ENCODE measurements around the gene CLASP1. TPM values are rescaled to one million over a fixed set of nuclear protein-coding genes. Genes with fewer than 3 reads are reported as not detected.

CLASP1 gene
- total and polyA plus RNA-seq, 4 donors = 11.8 to 81.8 (median 40.3) TPM

DNA sequence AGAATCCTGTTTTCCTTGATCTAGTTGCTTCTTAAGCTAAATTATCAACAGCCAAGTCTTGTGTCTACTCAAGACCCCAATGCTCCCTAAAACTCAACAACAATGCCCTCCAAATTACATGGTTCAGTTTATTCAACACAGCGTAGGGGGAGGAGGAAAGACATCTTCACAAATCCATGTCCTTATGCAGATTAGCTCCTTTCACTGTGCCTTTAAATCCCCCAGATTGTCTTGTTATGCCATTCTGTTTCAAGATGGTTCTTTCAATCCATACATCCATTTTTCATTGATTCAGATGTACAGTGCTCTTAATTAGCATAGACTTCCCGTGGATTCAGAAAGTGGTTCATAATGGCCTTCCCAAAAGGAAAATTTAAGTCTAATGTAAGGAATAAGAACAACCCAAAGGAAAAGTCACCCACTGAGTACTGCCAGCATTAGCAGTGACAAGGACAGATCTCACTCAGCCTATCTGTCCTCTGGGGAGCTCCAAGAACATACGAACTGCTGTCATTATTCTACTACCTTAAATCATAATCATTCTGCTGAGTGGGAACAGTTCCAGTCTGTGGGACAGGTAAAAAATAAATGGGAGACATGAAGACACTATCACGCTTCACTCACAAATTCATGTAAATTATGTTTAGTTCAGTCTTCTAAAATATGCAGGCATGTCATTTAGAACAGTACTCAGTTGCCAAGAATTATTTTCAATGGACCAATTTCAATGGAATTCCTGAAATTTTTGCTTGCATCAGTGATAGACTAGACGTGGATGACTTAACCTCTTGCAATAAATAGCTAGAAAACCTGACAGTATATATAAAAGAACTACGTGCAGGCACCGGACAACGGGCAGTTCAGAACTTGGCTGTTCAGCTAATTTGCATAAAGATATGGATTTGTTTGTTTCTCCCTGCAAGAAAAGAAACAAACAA is 177.5 kb downstream of the CLASP1 start:
- Histone ChIP-seq H3K27me3 (ENCODE audit: control insufficient read depth in 1 of 2, insufficient read depth in 2 of 2, low read length in 1 of 2) (no peaks in the 10 kb centered on the region), H3K9me3 (ENCODE audit: control insufficient read depth, low read length) (no peaks in the 10 kb centered on the region), H3K4me3 (ENCODE audit: low read length in 2 of 2) (no peak overlapping the region), H3K27ac (ENCODE audit: low read depth in 1 of 2, low read length in 2 of 2) (no peak overlapping the region), H3K36me3 (ENCODE audit: control insufficient read depth in 1 of 2, insufficient read depth in 2 of 2, low read length in 1 of 2) (peaks cover 0 to 6% of the 10 kb centered on the region in 2 donors), H3K4me1 (ENCODE audit: control insufficient read depth in 1 of 2, insufficient read depth in 2 of 2, low read length in 2 of 2) (peaks cover 5 to 6% of the 10 kb centered on the region in 2 donors)
- ATAC-seq (ENCODE audit: low FRiP score) = no peak
- intact Hi-C loops (cut with DNase I) = no loop called here
- no peak for DNase-seq
- 34 to 38% methylated on average over 8 of the region's 8 CpGs for WGBS, 2 donors

DNA sequence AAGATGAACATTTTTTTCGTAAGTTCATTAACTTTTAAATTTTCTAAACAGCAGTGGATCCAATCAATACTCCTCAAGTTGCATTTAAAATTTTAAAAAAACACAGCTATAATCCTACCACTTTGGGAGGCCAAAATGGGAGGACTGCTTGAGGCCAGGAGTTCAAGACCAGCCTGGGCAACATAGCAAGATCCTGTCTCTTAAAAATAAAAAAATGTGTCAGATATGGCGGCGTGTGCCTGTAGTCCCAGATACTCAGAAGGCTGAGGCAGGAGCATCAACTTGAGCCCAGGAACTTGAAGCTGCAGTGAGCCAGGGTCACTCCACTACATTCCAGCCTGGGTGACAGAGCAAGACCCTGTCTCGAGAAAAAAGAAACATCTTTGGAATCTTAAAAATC is 178.3 kb downstream of the CLASP1 start:
- ATAC-seq (ENCODE audit: low FRiP score) = no peak
- DNase-seq = no peak
- WGBS, 2 donors = 88 to 91% methylated on average over 4 of the region's 4 CpGs

DNA sequence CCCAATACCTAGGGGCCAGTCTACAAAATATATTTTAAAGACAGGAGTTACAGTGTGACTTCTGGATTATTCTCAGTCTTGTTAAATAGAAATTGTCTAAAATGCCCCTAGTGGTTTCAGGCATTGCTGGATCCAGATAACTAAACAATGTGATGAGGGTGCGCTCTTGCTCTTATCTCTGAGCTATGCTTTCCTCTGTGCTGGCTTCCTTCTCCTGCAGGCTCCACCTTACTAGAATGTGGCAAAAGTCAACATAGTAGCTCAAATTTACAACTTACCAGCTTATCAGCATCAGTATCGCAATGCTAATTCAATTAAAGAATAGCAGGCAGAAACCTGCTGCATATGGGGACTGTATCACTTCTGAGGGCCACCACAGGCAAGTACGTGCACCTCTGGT is 179.9 kb downstream of the CLASP1 start:
- peaks cover 0 to 6% of the 10 kb centered on the region in 2 donors for H3K36me3 ChIP-seq (ENCODE audit: control insufficient read depth in 1 of 2, insufficient read depth in 2 of 2, low read length in 1 of 2)
- peaks cover 2 to 6% of the 10 kb centered on the region in 2 donors for H3K4me1 ChIP-seq (ENCODE audit: control insufficient read depth in 1 of 2, insufficient read depth in 2 of 2, low read length in 2 of 2)
- H3K9me3 ChIP-seq (ENCODE audit: control insufficient read depth, low read length) = no peaks in the 10 kb centered on the region
- intact Hi-C loops (cut with DNase I) = no loop called here
- ATAC-seq (ENCODE audit: low FRiP score) = no peak
- no peak overlapping the region for H3K4me3 ChIP-seq (ENCODE audit: low read length in 2 of 2)
- no peak for DNase-seq
- H3K27me3 ChIP-seq (ENCODE audit: control insufficient read depth in 1 of 2, insufficient read depth in 2 of 2, low read length in 1 of 2) = no peaks in the 10 kb centered on the region
- WGBS, 2 donors = 98% methylated on average over 3 of the region's 3 CpGs
- no peak overlapping the region for H3K27ac ChIP-seq (ENCODE audit: low read depth in 1 of 2, low read length in 2 of 2)

More for the DNA sequence above, 178.3 kb downstream of the CLASP1 start:
- intact Hi-C loops (cut with DNase I) = no loop called here
- Histone ChIP-seq H3K36me3 (ENCODE audit: control insufficient read depth in 1 of 2, insufficient read depth in 2 of 2, low read length in 1 of 2) (peaks cover 0 to 6% of the 10 kb centered on the region in 2 donors), H3K4me3 (ENCODE audit: low read length in 2 of 2) (no peak overlapping the region), H3K4me1 (ENCODE audit: control insufficient read depth in 1 of 2, insufficient read depth in 2 of 2, low read length in 2 of 2) (peaks cover 2 to 6% of the 10 kb centered on the region in 2 donors), H3K27me3 (ENCODE audit: control insufficient read depth in 1 of 2, insufficient read depth in 2 of 2, low read length in 1 of 2) (no peaks in the 10 kb centered on the region), H3K9me3 (ENCODE audit: control insufficient read depth, low read length) (no peaks in the 10 kb centered on the region), H3K27ac (ENCODE audit: low read depth in 1 of 2, low read length in 2 of 2) (no peak overlapping the region)

- ATAC-seq (ENCODE audit: low FRiP score) (no peak), DNase-seq (no peak)
- Histone ChIP-seq H3K36me3 (ENCODE audit: control insufficient read depth in 1 of 2, insufficient read depth in 2 of 2, low read length in 1 of 2) (peaks cover 0 to 6% of the 10 kb centered on the region in 2 donors), H3K9me3 (ENCODE audit: control insufficient read depth, low read length) (no peaks in the 10 kb centered on the region), H3K27ac (ENCODE audit: low read depth in 1 of 2, low read length in 2 of 2) (no peak overlapping the region), H3K4me3 (ENCODE audit: low read length in 2 of 2) (no peak overlapping the region), H3K27me3 (ENCODE audit: control insufficient read depth in 1 of 2, insufficient read depth in 2 of 2, low read length in 1 of 2) (no peaks in the 10 kb centered on the region), H3K4me1 (ENCODE audit: control insufficient read depth in 1 of 2, insufficient read depth in 2 of 2, low read length in 2 of 2) (peaks cover 2 to 6% of the 10 kb centered on the region in 2 donors)
- intact Hi-C loops (cut with DNase I) = no loop called here
- 98% methylated on average over 6 of the region's 6 CpGs for WGBS, 2 donors
Observed at GRCh38 chr2:121468936-121469335, 180.3 kb downstream of the CLASP1 start.

GRCh38 chr2:121459291-121459690 is 190.0 kb downstream of the CLASP1 start:
- intact Hi-C loops (cut with DNase I) = no loop called here
- H3K4me1 ChIP-seq (ENCODE audit: control insufficient read depth in 1 of 2, insufficient read depth in 2 of 2, low read length in 2 of 2) = no peaks in the 10 kb centered on the region
- H3K9me3 ChIP-seq (ENCODE audit: control insufficient read depth, low read length) = no peaks in the 10 kb centered on the region
- peaks cover 6 to 10% of the 10 kb centered on the region in 2 donors for H3K36me3 ChIP-seq (ENCODE audit: control insufficient read depth in 1 of 2, insufficient read depth in 2 of 2, low read length in 1 of 2)
- H3K27ac ChIP-seq (ENCODE audit: low read depth in 1 of 2, low read length in 2 of 2) = no peak overlapping the region
- H3K27me3 ChIP-seq (ENCODE audit: control insufficient read depth in 1 of 2, insufficient read depth in 2 of 2, low read length in 1 of 2) = no peaks in the 10 kb centered on the region
- DNase-seq (no peak), ATAC-seq (ENCODE audit: low FRiP score) (no peak)
- H3K4me3 ChIP-seq (ENCODE audit: low read length in 2 of 2) = no peak overlapping the region
- WGBS, 2 donors = 86 to 89% methylated on average over 3 of the region's 3 CpGs

GRCh38 chr2:121456325-121456724 is 192.9 kb downstream of the CLASP1 start:
- ATAC-seq (ENCODE audit: low FRiP score) = no peak
- Histone ChIP-seq H3K27ac (ENCODE audit: low read depth in 1 of 2, low read length in 2 of 2) (no peak overlapping the region), H3K4me3 (ENCODE audit: low read length in 2 of 2) (no peak overlapping the region), H3K27me3 (ENCODE audit: control insufficient read depth in 1 of 2, insufficient read depth in 2 of 2, low read length in 1 of 2) (no peaks in the 10 kb centered on the region), H3K4me1 (ENCODE audit: control insufficient read depth in 1 of 2, insufficient read depth in 2 of 2, low read length in 2 of 2) (no peaks in the 10 kb centered on the region), H3K9me3 (ENCODE audit: control insufficient read depth, low read length) (no peaks in the 10 kb centered on the region), H3K36me3 (ENCODE audit: control insufficient read depth in 1 of 2, insufficient read depth in 2 of 2, low read length in 1 of 2) (peaks cover 6 to 7% of the 10 kb centered on the region in 2 donors)
- intact Hi-C loops (cut with DNase I) = no loop called here
- no peak for DNase-seq
- WGBS, 2 donors = 88 to 89% methylated on average over 3 of the region's 3 CpGs

DNA sequence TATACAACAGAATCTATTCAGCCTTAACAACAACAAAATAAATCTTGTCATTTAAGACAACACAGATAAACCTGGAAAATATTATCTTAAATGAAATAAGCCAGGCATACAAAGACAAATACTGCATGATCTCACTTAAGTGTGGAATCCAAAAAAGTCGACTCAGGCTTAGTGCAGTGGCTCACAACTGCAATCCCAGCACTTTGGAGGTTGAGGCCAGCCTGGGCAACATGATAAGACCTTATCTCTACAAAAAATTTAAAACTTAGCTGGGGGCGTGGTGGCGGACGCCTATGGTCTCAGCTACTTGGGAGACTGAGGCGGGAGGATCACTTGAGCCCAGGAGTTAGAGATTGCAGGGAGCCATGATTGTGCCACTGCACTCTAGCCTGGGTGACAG is 193.8 kb downstream of the CLASP1 start:
- Histone ChIP-seq H3K9me3 (ENCODE audit: control insufficient read depth, low read length) (no peaks in the 10 kb centered on the region), H3K27me3 (ENCODE audit: control insufficient read depth in 1 of 2, insufficient read depth in 2 of 2, low read length in 1 of 2) (no peaks in the 10 kb centered on the region), H3K4me3 (ENCODE audit: low read length in 2 of 2) (no peak overlapping the region), H3K36me3 (ENCODE audit: control insufficient read depth in 1 of 2, insufficient read depth in 2 of 2, low read length in 1 of 2) (peaks cover 6 to 8% of the 10 kb centered on the region in 2 donors), H3K4me1 (ENCODE audit: control insufficient read depth in 1 of 2, insufficient read depth in 2 of 2, low read length in 2 of 2) (no peaks in the 10 kb centered on the region), H3K27ac (ENCODE audit: low read depth in 1 of 2, low read length in 2 of 2) (no peak overlapping the region)
- intact Hi-C loops (cut with DNase I) = no loop called here
- ATAC-seq (ENCODE audit: low FRiP score) = no peak
- no peak for DNase-seq
- 54 to 68% methylated on average over 5 of the region's 5 CpGs for WGBS, 2 donors

- DNase-seq (no peak), ATAC-seq (ENCODE audit: low FRiP score) (no peak)
- no peak overlapping the region for H3K27ac ChIP-seq (ENCODE audit: low read depth in 1 of 2, low read length in 2 of 2)
- H3K36me3 ChIP-seq (ENCODE audit: control insufficient read depth in 1 of 2, insufficient read depth in 2 of 2, low read length in 1 of 2) = peaks cover 6% of the 10 kb centered on the region in 2 donors
- no peak overlapping the region for H3K4me3 ChIP-seq (ENCODE audit: low read length in 2 of 2)
- no peaks in the 10 kb centered on the region for H3K4me1 ChIP-seq (ENCODE audit: control insufficient read depth in 1 of 2, insufficient read depth in 2 of 2, low read length in 2 of 2)
- intact Hi-C loops (cut with DNase I) = no loop called here
- 90% methylated on average over 7 of the region's 7 CpGs for WGBS, 2 donors
- no peaks in the 10 kb centered on the region for H3K9me3 ChIP-seq (ENCODE audit: control insufficient read depth, low read length)
- no peaks in the 10 kb centered on the region for H3K27me3 ChIP-seq (ENCODE audit: control insufficient read depth in 1 of 2, insufficient read depth in 2 of 2, low read length in 1 of 2)
Observed at GRCh38 chr2:121454549-121455090, 194.6 kb downstream of the CLASP1 start.

GRCh38 chr2:121451398-121451797 is 197.9 kb downstream of the CLASP1 start:
- H3K4me3 ChIP-seq (ENCODE audit: low read length in 2 of 2) = no peak overlapping the region
- no peak overlapping the region for H3K27ac ChIP-seq (ENCODE audit: low read depth in 1 of 2, low read length in 2 of 2)
- H3K36me3 ChIP-seq (ENCODE audit: control insufficient read depth in 1 of 2, insufficient read depth in 2 of 2, low read length in 1 of 2) = peaks cover 13% of the 10 kb centered on the region in 2 donors
- ATAC-seq (ENCODE audit: low FRiP score) (no peak), DNase-seq (no peak)
- intact Hi-C loops (cut with DNase I) = no loop called here
- H3K4me1 ChIP-seq (ENCODE audit: control insufficient read depth in 1 of 2, insufficient read depth in 2 of 2, low read length in 2 of 2) = no peaks in the 10 kb centered on the region
- 9 to 20% methylated on average over 4 of the region's 4 CpGs for WGBS, 2 donors
- no peaks in the 10 kb centered on the region for H3K9me3 ChIP-seq (ENCODE audit: control insufficient read depth, low read length)
- H3K27me3 ChIP-seq (ENCODE audit: control insufficient read depth in 1 of 2, insufficient read depth in 2 of 2, low read length in 1 of 2) = no peaks in the 10 kb centered on the region

Measured in aorta (tissue), 5 donors.